T-helper 1 cell treated with Interleukin-12 subunit alpha and Interleukin-12 subunit beta and Interleukin-4 antibody, amounts not matched to agents 30 ng/mL and 1 ng/mL, for 36 hours (primary cell): ENCODE data around the gene C4orf36. TPM values are rescaled to one million over a fixed set of nuclear protein-coding genes. Genes with fewer than 3 reads are reported as not detected.

Experiments used
- total RNA-seq: library from RNA; stranded (reverse); gene quantifications from 2 replicates; pipeline ENCODE4 v1.2.3, GENCODE V29; 2022

Gene C4orf36
- total RNA-seq, 1 donor from 2014 or later: not detected

Other genes starting within 250 kb of the C4orf36 start
- not detected in 2 replicates for gene SLC10A6, start 43.0 kb downstream of the C4orf36 start, total RNA-seq
- 72.1 and 76.0 TPM in 2 replicates for gene AFF1, start 42.6 kb upstream of the C4orf36 start, total RNA-seq